Measurements from ENCODE around the gene ARHGEF7.

ARHGEF7 gene

GRCh38 chr13:111211789-111212516, 96.8 kb downstream of the ARHGEF7 start:
- DNase-seq (ENCODE audit: insufficient read length), result no peak
- no peak for FAIRE-seq
- TF ChIP-seq POLR2AphosphoS5 (IDR thresholded peaks at IDR 0.05; ENCODE audit: low read depth, low read length) (no peak), TAF1 (IDR thresholded peaks at IDR 0.05; ENCODE audit: borderline replicate concordance, low read depth, low read length) (no peak), POLR2A (IDR thresholded peaks at IDR 0.05; ENCODE audit: low read depth, low read length) (no peak)

- TF ChIP-seq TAF1 (IDR thresholded peaks at IDR 0.05; ENCODE audit: borderline replicate concordance, low read depth, low read length) (no peak), POLR2AphosphoS5 (IDR thresholded peaks at IDR 0.05; ENCODE audit: low read depth, low read length) (no peak), POLR2A (IDR thresholded peaks at IDR 0.05; ENCODE audit: low read depth, low read length) (no peak)
- FAIRE-seq (no peak), DNase-seq (ENCODE audit: insufficient read length) (no peak)
Observed at GRCh38 chr13:111212517-111212873, 97.4 kb downstream of the ARHGEF7 start.

GRCh38 chr13:111213964-111214726, 99.0 kb downstream of the ARHGEF7 start:
- TF ChIP-seq POLR2A (IDR thresholded peaks at IDR 0.05; ENCODE audit: low read depth, low read length) (no peak), POLR2AphosphoS5 (IDR thresholded peaks at IDR 0.05; ENCODE audit: low read depth, low read length) (no peak), TAF1 (IDR thresholded peaks at IDR 0.05; ENCODE audit: borderline replicate concordance, low read depth, low read length) (no peak)
- FAIRE-seq (no peak), DNase-seq (ENCODE audit: insufficient read length) (no peak)

GRCh38 chr13:111215081-111216047, 100.3 kb downstream of the ARHGEF7 start:
- FAIRE-seq, result peak; percentile 14
- DNase-seq (ENCODE audit: insufficient read length), result no peak
- TF ChIP-seq POLR2AphosphoS5 (IDR thresholded peaks at IDR 0.05; ENCODE audit: low read depth, low read length) (no peak), POLR2A (IDR thresholded peaks at IDR 0.05; ENCODE audit: low read depth, low read length) (no peak), TAF1 (IDR thresholded peaks at IDR 0.05; ENCODE audit: borderline replicate concordance, low read depth, low read length) (no peak)

- FAIRE-seq, result peak; percentile 69
- no peak for TF ChIP-seq POLR2A (IDR thresholded peaks at IDR 0.05; ENCODE audit: low read depth, low read length)
- TF ChIP-seq POLR2AphosphoS5 (IDR thresholded peaks at IDR 0.05; ENCODE audit: low read depth, low read length), result no peak
- no peak for TF ChIP-seq TAF1 (IDR thresholded peaks at IDR 0.05; ENCODE audit: borderline replicate concordance, low read depth, low read length)
- peak; percentile 45 for DNase-seq (ENCODE audit: insufficient read length)
Observed at GRCh38 chr13:111216166-111216960, 101.3 kb downstream of the ARHGEF7 start.

GRCh38 chr13:111217641-111218040, 102.5 kb downstream of the ARHGEF7 start:
- FAIRE-seq, result no peak
- TF ChIP-seq POLR2AphosphoS5 (IDR thresholded peaks at IDR 0.05; ENCODE audit: low read depth, low read length), result no peak
- TF ChIP-seq POLR2A (IDR thresholded peaks at IDR 0.05; ENCODE audit: low read depth, low read length), result no peak
- TF ChIP-seq TAF1 (IDR thresholded peaks at IDR 0.05; ENCODE audit: borderline replicate concordance, low read depth, low read length), result no peak
- DNase-seq (ENCODE audit: insufficient read length), result no peak

- TF ChIP-seq POLR2AphosphoS5 (IDR thresholded peaks at IDR 0.05; ENCODE audit: low read depth, low read length) (no peak), POLR2A (IDR thresholded peaks at IDR 0.05; ENCODE audit: low read depth, low read length) (no peak)
- DNase-seq (ENCODE audit: insufficient read length), result no peak
- FAIRE-seq, result no peak
Observed at GRCh38 chr13:111219280-111219679, 104.2 kb downstream of the ARHGEF7 start.

GRCh38 chr13:111219950-111220349, 104.8 kb downstream of the ARHGEF7 start:
- DNase-seq (ENCODE audit: insufficient read length) (no peak), FAIRE-seq (no peak)
- TF ChIP-seq TAF1 (IDR thresholded peaks at IDR 0.05; ENCODE audit: borderline replicate concordance, low read depth, low read length), result no peak
- TF ChIP-seq POLR2A (IDR thresholded peaks at IDR 0.05; ENCODE audit: low read depth, low read length), result no peak
- TF ChIP-seq POLR2AphosphoS5 (IDR thresholded peaks at IDR 0.05; ENCODE audit: low read depth, low read length), result no peak

- no peak for FAIRE-seq
- TF ChIP-seq TAF1 (IDR thresholded peaks at IDR 0.05; ENCODE audit: borderline replicate concordance, low read depth, low read length) (no peak), POLR2AphosphoS5 (IDR thresholded peaks at IDR 0.05; ENCODE audit: low read depth, low read length) (no peak), POLR2A (IDR thresholded peaks at IDR 0.05; ENCODE audit: low read depth, low read length) (no peak)
- DNase-seq (ENCODE audit: insufficient read length), result no peak
Observed at GRCh38 chr13:111225166-111225565, 110.1 kb downstream of the ARHGEF7 start.

GRCh38 chr13:111225810-111226546, 110.9 kb downstream of the ARHGEF7 start:
- DNase-seq (ENCODE audit: insufficient read length), result no peak
- TF ChIP-seq POLR2AphosphoS5 (IDR thresholded peaks at IDR 0.05; ENCODE audit: low read depth, low read length), result no peak
- no peak for TF ChIP-seq POLR2A (IDR thresholded peaks at IDR 0.05; ENCODE audit: low read depth, low read length)
- no peak for TF ChIP-seq TAF1 (IDR thresholded peaks at IDR 0.05; ENCODE audit: borderline replicate concordance, low read depth, low read length)
- no peak for FAIRE-seq
